Ammon's horn (tissue), 1 donor: Measurements from ENCODE around the gene RETSAT.
"Not testable (repeated sequence)": the region's sequence is repeated elsewhere in the genome, so short reads cannot be mapped to it uniquely, and the experiment has no call there.

Experiments used
- DNase-seq: peaks from one replicate; pipeline ENCODE4 v3.0.0-alpha.2; 2016; ENCODE audit warnings: low spot score

RETSAT gene

GRCh38 chr2:85378257-85378656 is 23.9 kb upstream of the RETSAT start:
- no peak for DNase-seq

- no peak for DNase-seq
These were observed 22.8 kb upstream of the RETSAT start for GRCh38 chr2:85377083-85377482.

- DNase-seq: no peak
These were observed 22.1 kb upstream of the RETSAT start for GRCh38 chr2:85376291-85377065.

DNA sequence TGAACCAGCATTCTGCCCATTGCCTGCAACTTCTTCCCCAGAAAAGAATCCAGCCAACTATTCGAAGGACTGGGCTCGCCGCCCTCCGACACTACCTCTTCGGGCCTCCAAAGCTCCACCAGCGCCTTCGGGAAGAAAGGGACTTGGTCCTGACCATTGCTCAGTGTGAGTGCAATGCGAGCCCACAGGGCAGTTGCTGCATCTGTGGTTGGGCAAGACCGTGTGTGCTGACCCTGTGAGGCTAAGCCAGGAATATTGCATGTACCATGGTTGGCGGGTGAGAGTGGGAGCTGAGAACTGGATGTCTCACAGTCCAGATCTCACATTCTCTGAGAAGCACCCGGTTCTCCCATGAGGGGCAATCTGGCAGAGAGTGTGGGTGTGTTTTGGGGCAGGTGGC is 16.7 kb upstream of the RETSAT start:
- DNase-seq: no peak

GRCh38 chr2:85369500-85369899 is 15.2 kb upstream of the RETSAT start:
- no peak for DNase-seq

- DNase-seq: no peak
These were observed 14.6 kb upstream of the RETSAT start for GRCh38 chr2:85368921-85369320.

DNA sequence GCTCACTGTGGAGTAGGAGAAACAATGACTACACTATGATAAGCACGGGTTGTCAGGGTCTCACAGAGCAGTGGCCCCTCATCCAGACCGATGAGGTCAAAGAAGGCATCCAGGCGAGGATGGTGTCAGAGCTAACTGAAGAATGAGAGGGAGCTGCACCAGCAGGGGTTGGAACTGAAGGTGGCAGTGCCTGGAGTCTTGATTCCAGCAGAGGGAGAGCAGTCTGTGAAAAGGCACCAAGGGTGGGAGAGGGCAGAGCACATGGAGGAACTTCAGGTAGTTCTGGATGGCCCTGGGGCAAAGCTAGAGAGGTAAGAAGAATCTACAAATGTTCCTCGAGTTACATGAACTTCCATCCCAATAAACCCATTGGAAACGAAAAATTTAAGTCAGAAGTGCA is 12.9 kb upstream of the RETSAT start:
- DNase-seq: no peak

GRCh38 chr2:85362653-85363387 is 8.5 kb upstream of the RETSAT start:
- not testable (repeated sequence) for DNase-seq

- no peak for DNase-seq
These were observed 3.4 kb upstream of the RETSAT start for GRCh38 chr2:85357736-85358135.

- no peak for DNase-seq
These were observed 1.9 kb upstream of the RETSAT start for GRCh38 chr2:85356186-85356585.

DNA sequence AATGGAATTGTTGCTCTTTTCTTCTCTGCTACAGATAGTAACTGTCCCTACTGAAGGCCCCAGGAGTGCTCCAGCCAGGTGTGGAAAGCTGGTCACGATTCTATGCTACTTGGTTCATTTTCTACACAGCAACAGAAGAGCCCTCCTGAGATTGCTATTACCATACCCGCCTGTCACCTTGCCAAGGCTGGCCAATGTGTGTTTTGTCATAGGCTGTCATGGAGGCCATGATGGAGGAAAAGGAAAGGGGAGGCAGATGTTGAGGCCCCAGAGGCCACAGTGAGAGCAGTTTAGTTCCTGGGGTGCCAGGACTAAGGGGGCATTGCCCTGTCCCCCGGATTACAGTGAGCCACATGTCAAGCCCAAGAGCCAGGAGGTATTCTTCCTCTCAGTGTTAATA is 1.2 kb upstream of the RETSAT start:
- DNase-seq: no peak

- no peak for DNase-seq
These were observed 714 bp upstream of the RETSAT start for GRCh38 chr2:85355073-85355410.

DNA sequence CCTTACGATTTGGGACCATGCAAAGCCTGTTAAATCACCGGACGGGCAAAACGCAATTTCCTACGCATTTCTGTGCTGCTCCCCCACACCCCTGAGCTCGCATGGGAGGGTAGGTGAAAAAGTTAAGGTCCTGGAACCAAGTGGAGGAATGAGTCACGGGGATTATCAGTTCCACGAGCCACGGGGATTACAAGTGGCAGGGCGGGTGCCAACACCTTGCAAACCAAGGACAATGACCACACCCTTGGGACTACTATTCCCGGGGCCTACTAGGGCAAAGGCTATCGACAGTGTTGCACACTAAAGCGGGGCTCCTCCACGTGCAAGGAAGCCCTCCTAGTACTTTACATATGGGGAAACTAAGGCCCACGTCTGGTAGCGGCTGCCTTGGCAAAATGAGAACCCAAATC is 447 bp downstream of the RETSAT start:
- no peak for DNase-seq

GRCh38 chr2:85347599-85347998 is 6.7 kb downstream of the RETSAT start:
- DNase-seq: no peak

DNA sequence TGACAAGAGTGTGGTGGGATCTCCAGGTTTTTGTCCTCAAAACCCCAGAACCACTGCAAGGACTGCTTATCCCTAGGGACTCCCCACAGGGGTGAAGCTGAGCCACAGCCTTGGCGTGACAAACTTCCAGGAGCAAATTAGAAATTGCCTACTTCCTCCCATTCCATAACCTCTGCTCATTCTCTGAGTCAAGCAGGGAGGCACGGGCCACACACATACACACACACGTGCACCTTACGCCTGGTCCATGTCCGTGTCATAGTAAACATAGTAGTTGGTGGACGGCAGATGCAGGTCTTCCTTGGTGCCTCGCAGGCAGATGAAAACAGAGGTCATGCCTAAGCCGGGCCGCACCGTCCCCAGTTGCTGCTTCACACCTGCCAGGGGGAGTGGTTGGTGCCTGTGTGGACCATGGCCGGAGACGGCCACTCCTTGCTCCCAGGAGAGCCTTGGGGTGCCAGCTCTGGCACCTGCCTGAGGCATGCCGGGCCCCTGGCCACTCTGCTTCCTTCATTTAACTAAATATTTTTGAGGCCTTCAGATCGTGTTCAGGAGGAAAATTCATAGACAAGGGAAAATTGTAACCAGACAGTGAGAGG is 9.9 kb downstream of the RETSAT start:
- DNase-seq: no peak

DNA sequence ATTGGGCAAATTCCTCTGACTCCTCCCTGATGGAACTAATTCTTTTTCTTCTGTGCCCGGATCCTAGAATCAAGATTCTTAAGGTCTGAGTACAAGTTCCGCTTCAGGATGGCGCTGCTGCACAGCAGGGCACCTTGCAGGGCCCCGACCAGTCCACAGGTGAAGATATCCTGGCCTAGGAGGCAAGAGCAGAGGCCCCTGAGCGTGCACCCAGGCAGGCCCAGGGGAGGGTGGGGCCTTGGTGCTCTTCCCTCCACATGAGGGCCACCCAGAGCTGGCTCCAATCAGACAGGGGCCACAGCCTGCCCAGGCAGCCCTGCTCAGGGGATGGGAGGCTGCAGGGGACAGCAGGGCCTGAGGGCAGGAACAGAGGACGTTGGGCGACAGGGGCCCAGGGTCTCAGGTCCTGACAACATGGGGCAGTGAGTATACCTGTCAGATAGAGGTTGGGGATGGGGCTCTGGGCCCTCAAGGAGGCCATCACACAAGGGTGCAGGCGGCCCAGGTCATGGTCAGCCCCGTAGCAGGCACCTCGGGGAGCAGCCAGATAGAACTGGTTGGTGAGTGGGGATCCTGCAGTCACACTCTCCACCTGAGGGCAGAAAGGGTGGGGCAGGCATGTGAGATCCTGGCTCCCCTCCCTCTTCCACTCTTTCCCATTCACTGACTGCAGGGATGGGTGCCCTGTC is 11.0 kb downstream of the RETSAT start:
- DNase-seq: not testable (repeated sequence)

DNA sequence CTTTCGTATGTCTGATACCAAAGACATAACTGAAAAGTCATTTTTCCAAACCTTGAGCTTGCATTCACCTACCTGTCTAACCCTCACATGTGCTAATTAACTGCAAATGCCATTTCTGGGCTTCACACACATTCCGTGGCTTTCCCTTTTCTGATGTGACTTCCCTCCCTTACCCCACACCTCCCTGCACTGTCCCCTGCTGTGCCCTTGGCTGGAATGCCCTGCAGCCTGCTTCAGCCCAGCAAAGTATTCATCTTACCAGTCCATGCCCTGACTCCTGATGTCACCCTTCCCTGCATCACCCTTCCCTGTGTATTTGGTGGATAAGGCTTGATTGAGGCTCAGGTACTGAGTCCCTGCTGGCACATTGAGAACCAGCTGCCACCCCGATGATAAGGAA is 12.2 kb downstream of the RETSAT start:
- no peak for DNase-seq

DNA sequence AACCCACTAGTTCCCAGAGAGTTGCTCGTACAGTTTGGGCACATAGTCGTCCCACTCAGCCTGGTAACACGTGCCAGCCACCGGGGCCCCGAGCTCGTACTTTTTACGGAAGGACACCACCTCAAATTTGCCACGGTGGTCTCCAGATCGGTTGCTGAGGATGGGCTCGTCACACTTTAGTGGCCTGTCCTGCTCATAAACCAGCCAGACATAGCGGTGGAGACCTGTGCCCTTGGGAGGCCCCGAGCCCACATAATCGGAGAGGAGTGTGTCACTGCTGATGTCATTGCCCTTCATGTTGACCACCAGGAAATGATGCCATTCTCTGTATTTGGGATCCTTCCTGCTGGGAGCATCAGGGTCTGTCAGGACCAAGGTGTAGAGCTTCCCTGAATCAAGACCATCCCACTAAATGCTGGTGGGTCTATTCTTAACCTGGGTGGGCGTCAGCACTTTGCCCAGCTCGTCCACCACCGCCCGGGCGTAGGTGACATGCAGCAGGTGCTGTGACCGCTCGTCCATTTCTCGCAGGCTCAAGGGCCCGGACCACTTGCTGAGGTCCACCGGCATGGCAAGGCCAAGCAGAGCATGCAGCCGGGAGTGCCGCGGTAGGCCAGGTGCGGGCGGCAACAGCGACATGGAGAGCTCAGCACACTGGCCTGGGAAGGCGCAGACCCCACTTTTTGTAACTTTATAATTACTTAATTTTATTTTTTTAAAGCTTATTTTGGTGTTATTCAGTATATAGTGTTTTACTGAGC is 12.9 kb downstream of the RETSAT start:
- no peak for DNase-seq

GRCh38 chr2:85340034-85340892 is 14.1 kb downstream of the RETSAT start:
- DNase-seq: peak; percentile 38

GRCh38 chr2:85334928-85335327 is 19.4 kb downstream of the RETSAT start:
- DNase-seq: no peak

- not testable (repeated sequence) for DNase-seq
These were observed 20.5 kb downstream of the RETSAT start for GRCh38 chr2:85333877-85334276.
